Left lung (tissue), 10 donors: Measurements from ENCODE around the gene ANO1. TPM values are rescaled to one million over a fixed set of nuclear protein-coding genes. Genes with fewer than 3 reads are reported as not detected.

Experiments
- ATAC-seq: fragments of 200-7000 bp; cut with Tn5 transposase; one replicate; pipeline ENCODE4 v1.9.1; 2020; ENCODE audit warnings: moderate library complexity
- DNase-seq, 4 donors: peaks; one replicate each; pipeline ENCODE4 v3.0.0-alpha.2; 2013 to 2020
- H3K27ac ChIP-seq, 2 donors: fragments of 200-600 bp; sonication (generic) in 1 of 2; one replicate each; pipeline versions ENCODE4 v1.5.0 to v1.8.0; 2020 to 2021
- H3K27me3 ChIP-seq, 2 donors: fragments of 200-600 bp; sonication (generic) in 1 of 2; one replicate each; pipeline versions ENCODE4 v1.5.0 to v1.8.0; 2020 to 2021
- H3K36me3 ChIP-seq, 2 donors: fragments of 200-600 bp; sonication (generic) in 1 of 2; one replicate each; pipeline versions ENCODE4 v1.5.0 to v1.8.0; 2020 to 2021
- H3K4me1 ChIP-seq, 2 donors: fragments of 200-600 bp; one replicate each; pipeline ENCODE4 v1.8.0; 2021
- H3K4me3 ChIP-seq, 2 donors: fragments of 200-600 bp; sonication (generic) in 1 of 2; one replicate each; pipeline versions ENCODE4 v1.5.0 to v1.8.0; 2020 to 2021; ENCODE audit warnings: mild to moderate bottlenecking in 1 of 2
- H3K9me3 ChIP-seq, 2 donors: fragments of 200-600 bp; sonication (generic) in 1 of 2; one replicate each; pipeline versions ENCODE4 v1.5.0 to v1.8.0; 2020 to 2021
- intact Hi-C, 2 donors: fragments of 100-400 bp; cut with DNase I; formaldehyde crosslinking; loops; one replicate each; pipeline versions ENCODE4 v1.11.2 to v1.14.2; 2022
- polyA plus RNA-seq, 6 donors: library from polyadenylated mRNA; unstranded; fragments of 120-200 nt; gene quantifications; one replicate each; pipeline ENCODE4 v1.2.1, GENCODE V29; 2013; ENCODE audit not compliant: insufficient read length in 6 of 6
- total RNA-seq, 2 donors: library from RNA; stranded (reverse); fragmentation: NEBNext Ultra II Directional; extraction: Animal tissue kit (Norgen Biotek cat#: 25700); gene quantifications; one replicate each; pipeline ENCODE4 v1.2.1, GENCODE V29; 2021
- TF ChIP-seq, protein P1 (sequence below), 2 donors: fragments of 200-600 bp; sonication (generic) in 1 of 2; IDR thresholded peaks; one replicate each; pipeline versions ENCODE4 v1.5.0 to v1.8.0; 2021; ENCODE audit warnings: antibody characterized with exemption in 2 of 2
- donor health status: DM: no; HTN: yes; CAD: no.
- donor health status: DM: no; HTN: no; CAD: no.

The ANO1 gene
- total and polyA plus RNA-seq, 8 donors, result 4.9 to 13.2 (median 7.0) TPM

DNA sequence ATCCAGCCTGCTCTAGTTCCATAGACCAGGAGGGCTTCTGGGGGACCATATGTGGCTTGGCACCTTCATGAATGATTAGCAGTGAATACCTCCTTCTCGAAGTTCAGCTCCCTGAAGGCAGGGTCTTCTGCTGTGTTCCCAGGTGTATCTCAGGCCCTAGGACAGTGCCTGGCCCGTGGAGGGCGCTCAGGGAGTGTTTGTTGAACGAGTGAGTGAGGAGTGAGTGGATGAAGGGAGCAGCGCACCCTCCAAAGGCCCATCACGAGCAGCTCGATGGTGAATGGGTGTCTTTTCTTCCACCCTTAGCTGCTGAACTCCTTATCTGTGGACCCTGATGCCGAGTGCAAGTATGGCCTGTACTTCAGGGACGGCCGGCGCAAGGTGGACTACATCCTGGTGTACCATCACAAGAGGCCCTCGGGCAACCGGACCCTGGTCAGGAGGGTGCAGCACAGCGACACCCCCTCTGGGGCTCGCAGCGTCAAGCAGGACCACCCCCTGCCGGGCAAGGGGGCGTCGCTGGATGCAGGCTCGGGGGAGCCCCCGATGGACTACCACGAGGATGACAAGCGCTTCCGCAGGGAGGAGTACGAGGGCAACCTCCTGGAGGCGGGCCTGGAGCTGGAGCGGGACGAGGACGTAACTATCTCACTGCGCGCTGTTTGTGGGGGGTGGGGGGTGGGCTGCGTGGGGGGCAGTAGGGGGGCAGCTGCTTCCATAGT, 9.5 kb downstream of the ANO1 start:
- ATAC-seq, result no peak
- H3K4me1 ChIP-seq, result no peaks in the 10 kb centered on the region
- H3K9me3 ChIP-seq, result no peaks in the 10 kb centered on the region
- H3K36me3 ChIP-seq, result no peaks in the 10 kb centered on the region
- no peak overlapping the region for H3K4me3 ChIP-seq
- DNase-seq, result peak in 1 of 4 donors; percentile 76
- no peak overlapping the region for H3K27ac ChIP-seq
- intact Hi-C loops, result no loop called here
- peaks cover 0 to 22% of the 10 kb centered on the region in 2 donors for H3K27me3 ChIP-seq
- TF ChIP-seq, protein P1, sequence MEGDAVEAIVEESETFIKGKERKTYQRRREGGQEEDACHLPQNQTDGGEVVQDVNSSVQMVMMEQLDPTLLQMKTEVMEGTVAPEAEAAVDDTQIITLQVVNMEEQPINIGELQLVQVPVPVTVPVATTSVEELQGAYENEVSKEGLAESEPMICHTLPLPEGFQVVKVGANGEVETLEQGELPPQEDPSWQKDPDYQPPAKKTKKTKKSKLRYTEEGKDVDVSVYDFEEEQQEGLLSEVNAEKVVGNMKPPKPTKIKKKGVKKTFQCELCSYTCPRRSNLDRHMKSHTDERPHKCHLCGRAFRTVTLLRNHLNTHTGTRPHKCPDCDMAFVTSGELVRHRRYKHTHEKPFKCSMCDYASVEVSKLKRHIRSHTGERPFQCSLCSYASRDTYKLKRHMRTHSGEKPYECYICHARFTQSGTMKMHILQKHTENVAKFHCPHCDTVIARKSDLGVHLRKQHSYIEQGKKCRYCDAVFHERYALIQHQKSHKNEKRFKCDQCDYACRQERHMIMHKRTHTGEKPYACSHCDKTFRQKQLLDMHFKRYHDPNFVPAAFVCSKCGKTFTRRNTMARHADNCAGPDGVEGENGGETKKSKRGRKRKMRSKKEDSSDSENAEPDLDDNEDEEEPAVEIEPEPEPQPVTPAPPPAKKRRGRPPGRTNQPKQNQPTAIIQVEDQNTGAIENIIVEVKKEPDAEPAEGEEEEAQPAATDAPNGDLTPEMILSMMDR (IDR thresholded peaks at IDR 0.05), result no peak

DNA sequence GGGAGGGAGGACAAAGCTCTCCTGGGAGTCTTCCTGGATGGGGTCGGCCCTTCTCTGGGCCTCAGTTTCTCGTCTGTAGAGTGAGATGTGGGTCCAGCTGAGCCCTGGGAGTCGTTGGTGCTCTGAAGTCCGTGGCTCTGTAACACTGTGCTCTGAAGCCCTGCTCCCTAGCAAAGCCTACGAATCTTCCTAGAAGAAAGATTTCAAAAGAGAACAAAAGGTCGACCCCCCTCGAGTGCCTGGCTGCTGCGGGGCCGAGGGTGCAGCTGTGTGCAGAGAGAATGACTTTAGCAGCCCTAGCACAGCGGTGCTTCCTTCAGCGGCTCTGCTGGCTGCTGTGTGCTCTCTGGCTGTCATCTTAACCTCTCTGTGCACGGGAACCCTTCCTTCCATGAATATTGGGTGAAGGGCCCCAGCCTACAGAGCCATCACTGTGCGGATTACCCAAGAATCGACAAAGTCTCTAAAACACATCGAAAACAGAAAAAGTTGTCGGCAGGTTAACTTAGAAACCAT, 10.7 kb downstream of the ANO1 start:
- ATAC-seq, result no peak
- Histone ChIP-seq H3K27me3 (peaks cover 0 to 22% of the 10 kb centered on the region in 2 donors), H3K27ac (no peak overlapping the region), H3K36me3 (no peaks in the 10 kb centered on the region), H3K4me3 (no peak overlapping the region), H3K9me3 (no peaks in the 10 kb centered on the region), H3K4me1 (no peaks in the 10 kb centered on the region)
- TF ChIP-seq, protein P1 (IDR thresholded peaks at IDR 0.05), result no peak
- intact Hi-C loops, result no loop called here
- DNase-seq, result peak in 1 of 4 donors; percentile 40

DNA sequence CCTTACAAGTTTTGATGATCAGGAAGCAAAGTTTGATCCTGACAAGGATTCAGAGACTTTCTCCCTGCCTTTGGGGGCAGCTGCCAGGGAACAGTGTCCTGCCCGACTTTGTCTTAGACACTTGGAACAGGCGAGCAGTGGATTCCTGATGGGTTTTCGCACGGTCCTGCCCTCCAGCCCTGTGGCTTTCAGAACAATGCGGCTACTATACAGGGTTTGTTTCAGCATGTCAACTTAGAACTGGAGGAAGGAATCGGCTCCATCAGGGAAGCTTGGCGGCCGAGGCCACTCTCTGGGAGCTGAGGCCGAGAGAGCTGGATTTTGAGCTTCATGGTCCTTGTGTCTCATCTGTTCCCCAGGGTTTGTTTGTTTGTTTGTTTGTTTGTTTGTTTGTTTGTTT, 11.5 kb downstream of the ANO1 start:
- intact Hi-C loops, result no loop called here
- ATAC-seq, result no peak
- peak in 1 of 4 donors; percentile 31 for DNase-seq

DNA sequence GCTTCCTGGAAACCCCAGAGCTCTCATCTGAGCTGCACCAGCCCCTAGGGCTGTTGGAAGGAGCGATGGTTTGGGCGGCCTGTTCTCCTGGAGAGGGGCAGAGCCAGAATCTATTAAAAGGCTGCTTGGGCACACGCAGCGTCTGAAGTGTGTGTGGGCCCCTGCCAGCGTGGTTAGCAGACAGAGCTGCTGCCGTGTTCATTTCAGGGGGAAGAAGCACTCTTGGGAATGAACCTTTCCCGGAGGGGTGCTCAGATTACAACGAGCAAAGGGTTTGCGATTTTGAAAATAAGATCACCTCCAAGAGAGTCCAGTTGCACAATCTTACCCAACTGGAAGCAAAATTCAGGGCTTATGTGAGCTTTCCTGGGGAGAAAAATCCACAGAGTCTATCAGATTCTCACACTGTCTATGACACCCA, 12.9 kb downstream of the ANO1 start:
- Histone ChIP-seq H3K9me3 (no peaks in the 10 kb centered on the region), H3K4me1 (no peaks in the 10 kb centered on the region), H3K27ac (no peak overlapping the region), H3K27me3 (peaks cover 0 to 19% of the 10 kb centered on the region in 2 donors), H3K4me3 (no peak overlapping the region), H3K36me3 (no peaks in the 10 kb centered on the region)
- peak in 2 of 4 donors; percentile 37 to 54 for DNase-seq
- intact Hi-C loops, result no loop called here
- TF ChIP-seq, protein P1 (IDR thresholded peaks at IDR 0.05), result no peak
- ATAC-seq, result peak; percentile 71

More for the DNA sequence above, 11.5 kb downstream of the ANO1 start:
- Histone ChIP-seq H3K27me3 (peaks cover 0 to 22% of the 10 kb centered on the region in 2 donors), H3K36me3 (no peaks in the 10 kb centered on the region), H3K4me1 (no peaks in the 10 kb centered on the region), H3K4me3 (no peak overlapping the region), H3K27ac (no peak overlapping the region), H3K9me3 (no peaks in the 10 kb centered on the region)
- TF ChIP-seq, protein P1 (IDR thresholded peaks at IDR 0.05), result no peak

DNA sequence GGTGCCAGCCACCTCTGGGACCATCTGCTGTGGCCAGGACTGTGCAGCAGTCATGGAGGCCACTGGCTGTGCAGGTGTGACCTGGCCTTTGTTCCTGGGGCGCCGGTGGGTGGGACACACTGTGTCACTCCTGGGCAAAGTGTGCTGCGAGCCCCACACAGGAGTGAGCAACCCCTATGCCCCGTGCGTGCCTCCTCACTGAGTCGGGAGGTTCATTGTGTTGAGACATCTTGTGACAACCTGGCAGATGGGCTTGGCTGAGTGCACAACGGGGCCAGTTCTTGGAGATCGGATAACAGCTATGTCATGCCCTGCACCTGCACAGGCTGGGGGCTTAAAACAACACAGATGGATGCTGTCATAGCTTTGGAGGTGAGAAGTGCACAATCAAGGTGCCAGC, 13.5 kb downstream of the ANO1 start:
- intact Hi-C loops, result no loop called here
- Histone ChIP-seq H3K4me3 (no peak overlapping the region), H3K27ac (no peak overlapping the region), H3K36me3 (no peaks in the 10 kb centered on the region), H3K4me1 (no peaks in the 10 kb centered on the region), H3K27me3 (peaks cover 0 to 12% of the 10 kb centered on the region in 2 donors), H3K9me3 (no peaks in the 10 kb centered on the region)
- TF ChIP-seq, protein P1 (IDR thresholded peaks at IDR 0.05), result no peak
- ATAC-seq (no peak), DNase-seq (peak in 1 of 4 donors; percentile 63)
